WTC11 (cell line): ENCODE measurements around the gene BOD1L1.
"Not testable (repeated sequence)": the region's sequence is repeated elsewhere in the genome, so short reads cannot be mapped to it uniquely, and the experiment has no call there.

ENCODE experiments used
- CDX4 ChIP-seq: fragments of 250-450 bp; sonication (Bioruptor Pico); IDR thresholded peaks from 2 replicates; pipeline ENCODE4 v1.9.0; 2021; ENCODE audit warnings: moderate library complexity, mild to moderate bottlenecking, inconsistent platforms, borderline replicate concordance
- CTCF ChIP-seq: fragments of 200-600 bp; IDR thresholded peaks from 2 replicates; pipeline ENCODE4 v1.8.0; 2022; ENCODE audit warnings: antibody characterized with exemption
- JUN ChIP-seq: sonication (generic); formaldehyde crosslinking; IDR thresholded peaks from 2 replicates; pipeline ENCODE4 v1.8.0; 2023; ENCODE audit warnings: mild to moderate bottlenecking, missing genetic modification reagents
- ZNF396 ChIP-seq: fragments of 250-450 bp; sonication (Bioruptor Pico); IDR thresholded peaks from 2 replicates; pipeline ENCODE4 v1.8.0; 2021; ENCODE audit warnings: mild to moderate bottlenecking, moderate library complexity, borderline replicate concordance
- ZNF512 ChIP-seq: sonication (generic); formaldehyde crosslinking; IDR thresholded peaks from 2 replicates; pipeline ENCODE4 v1.8.1; 2022; ENCODE audit warnings: missing genetic modification reagents, borderline replicate concordance

GRCh38 chr4:13560111-13560510 is 67.4 kb downstream of the BOD1L1 start:
- TF ChIP-seq CTCF; CDX4 (CRISPR knock-in tag); JUN (CRISPR knock-in tag); ZNF512 (CRISPR knock-in tag); ZNF396: not testable (repeated sequence)
